Stimulated activated memory B cell treated with anti-CD40 and anti-IgM and Interleukin-4, amounts not matched to agents 10 μg/mL and 1 μg/mL and 100 μg/mL, for 72 hours (primary cell): Measurements from ENCODE around the gene GSPT1.

Source experiments
- ATAC-seq: fragments of 150-1000 bp; cut with Tn5 transposase; 2 replicates; pipeline ENCODE4 v1.10.0; 2021
- H3K27ac Mint-ChIP-seq: one replicate; pipeline ENCODE4 v1.8.0; 2022; ENCODE audit warnings: mild to moderate bottlenecking, mixed read lengths
- H3K27me3 Mint-ChIP-seq: one replicate; pipeline ENCODE4 v1.8.0; 2022; ENCODE audit warnings: mixed read lengths
- H3K36me3 Mint-ChIP-seq: one replicate; pipeline ENCODE4 v1.8.0; 2022; ENCODE audit warnings: mixed read lengths
- H3K4me1 Mint-ChIP-seq: one replicate; pipeline ENCODE4 v1.8.0; 2022; ENCODE audit warnings: mixed read lengths
- H3K4me3 Mint-ChIP-seq: one replicate; pipeline ENCODE4 v1.8.0; 2022; ENCODE audit warnings: mild to moderate bottlenecking, moderate library complexity, mixed read lengths
- H3K9me3 Mint-ChIP-seq: one replicate; pipeline ENCODE4 v1.8.0; 2022; ENCODE audit warnings: mixed read lengths

Gene GSPT1

GRCh38 chr16:11886881-11887280 is 28.9 kb downstream of the GSPT1 start:
- Mint-ChIP-seq H3K4me3 (no peak overlapping the region), H3K4me1 (no peaks in the 10 kb centered on the region), H3K27me3 (no peaks in the 10 kb centered on the region), H3K9me3 (no peaks in the 10 kb centered on the region), H3K36me3 (peaks cover 15% of the 10 kb centered on the region), H3K27ac (no peak overlapping the region)
- no peak for ATAC-seq

- no peaks in the 10 kb centered on the region for H3K27me3 Mint-ChIP-seq
- no peak overlapping the region for H3K27ac Mint-ChIP-seq
- no peak for ATAC-seq
- no peak overlapping the region for H3K4me3 Mint-ChIP-seq
- H3K9me3 Mint-ChIP-seq, result no peaks in the 10 kb centered on the region
- H3K4me1 Mint-ChIP-seq, result no peaks in the 10 kb centered on the region
- H3K36me3 Mint-ChIP-seq, result peaks cover 37% of the 10 kb centered on the region
These were observed 31.7 kb downstream of the GSPT1 start for GRCh38 chr16:11884035-11884434.

GRCh38 chr16:11880007-11880406 is 35.7 kb downstream of the GSPT1 start:
- H3K36me3 Mint-ChIP-seq, result peaks cover 36% of the 10 kb centered on the region
- H3K4me1 Mint-ChIP-seq, result no peaks in the 10 kb centered on the region
- no peak overlapping the region for H3K27ac Mint-ChIP-seq
- ATAC-seq, result no peak
- H3K9me3 Mint-ChIP-seq, result no peaks in the 10 kb centered on the region
- no peak overlapping the region for H3K4me3 Mint-ChIP-seq
- no peaks in the 10 kb centered on the region for H3K27me3 Mint-ChIP-seq

GRCh38 chr16:11877374-11877773 is 38.4 kb downstream of the GSPT1 start:
- Mint-ChIP-seq H3K4me1 (no peaks in the 10 kb centered on the region), H3K9me3 (no peaks in the 10 kb centered on the region), H3K36me3 (peaks cover 46% of the 10 kb centered on the region), H3K27me3 (no peaks in the 10 kb centered on the region), H3K4me3 (no peak overlapping the region), H3K27ac (no peak overlapping the region)
- no peak for ATAC-seq

GRCh38 chr16:11876306-11876705 is 39.5 kb downstream of the GSPT1 start:
- Mint-ChIP-seq H3K36me3 (peaks cover 41% of the 10 kb centered on the region), H3K4me1 (no peaks in the 10 kb centered on the region), H3K27me3 (no peaks in the 10 kb centered on the region), H3K9me3 (no peaks in the 10 kb centered on the region), H3K27ac (no peak overlapping the region), H3K4me3 (no peak overlapping the region)
- ATAC-seq, result no peak

- no peaks in the 10 kb centered on the region for H3K27me3 Mint-ChIP-seq
- no peak overlapping the region for H3K27ac Mint-ChIP-seq
- H3K36me3 Mint-ChIP-seq, result peaks cover 35% of the 10 kb centered on the region
- H3K4me1 Mint-ChIP-seq, result no peaks in the 10 kb centered on the region
- H3K9me3 Mint-ChIP-seq, result no peaks in the 10 kb centered on the region
- no peak for ATAC-seq
- H3K4me3 Mint-ChIP-seq, result no peak overlapping the region
These were observed 40.0 kb downstream of the GSPT1 start for GRCh38 chr16:11875721-11876120.

GRCh38 chr16:11871193-11871592 is 44.6 kb downstream of the GSPT1 start:
- Mint-ChIP-seq H3K27me3 (no peaks in the 10 kb centered on the region), H3K36me3 (peaks cover 20% of the 10 kb centered on the region), H3K27ac (no peak overlapping the region), H3K4me1 (no peaks in the 10 kb centered on the region), H3K4me3 (no peak overlapping the region), H3K9me3 (no peaks in the 10 kb centered on the region)
- no peak for ATAC-seq

GRCh38 chr16:11870399-11870798 is 45.4 kb downstream of the GSPT1 start:
- Mint-ChIP-seq H3K27me3 (no peaks in the 10 kb centered on the region), H3K36me3 (peaks cover 14% of the 10 kb centered on the region), H3K4me1 (peaks cover 4% of the 10 kb centered on the region), H3K27ac (no peak overlapping the region), H3K9me3 (no peaks in the 10 kb centered on the region), H3K4me3 (no peak overlapping the region)
- ATAC-seq, result no peak

GRCh38 chr16:11869353-11870228 is 46.2 kb downstream of the GSPT1 start:
- H3K4me1 Mint-ChIP-seq, result peaks cover 12% of the 10 kb centered on the region
- no peaks in the 10 kb centered on the region for H3K9me3 Mint-ChIP-seq
- H3K36me3 Mint-ChIP-seq, result peaks cover 6% of the 10 kb centered on the region
- no peaks in the 10 kb centered on the region for H3K27me3 Mint-ChIP-seq
- H3K4me3 Mint-ChIP-seq, result no peak overlapping the region
- no peak for ATAC-seq
- no peak overlapping the region for H3K27ac Mint-ChIP-seq

- H3K4me3 Mint-ChIP-seq, result no peak overlapping the region
- no peak for ATAC-seq
- peaks cover 6% of the 10 kb centered on the region for H3K36me3 Mint-ChIP-seq
- no peaks in the 10 kb centered on the region for H3K27me3 Mint-ChIP-seq
- H3K27ac Mint-ChIP-seq, result no peak overlapping the region
- no peaks in the 10 kb centered on the region for H3K9me3 Mint-ChIP-seq
- peaks cover 20% of the 10 kb centered on the region for H3K4me1 Mint-ChIP-seq
These were observed 47.3 kb downstream of the GSPT1 start for GRCh38 chr16:11868412-11868980.

- Mint-ChIP-seq H3K4me1 (peaks cover 35% of the 10 kb centered on the region), H3K9me3 (no peaks in the 10 kb centered on the region), H3K4me3 (no peak overlapping the region), H3K27ac (no peak overlapping the region), H3K27me3 (no peaks in the 10 kb centered on the region), H3K36me3 (peaks cover 14% of the 10 kb centered on the region)
- no peak for ATAC-seq
These were observed 53.3 kb downstream of the GSPT1 start for GRCh38 chr16:11862489-11862888.

- H3K36me3 Mint-ChIP-seq, result peaks cover 41% of the 10 kb centered on the region
These were observed 58.6 kb downstream of the GSPT1 start for GRCh38 chr16:11857161-11857560.

GRCh38 chr16:11852092-11852809 is 63.5 kb downstream of the GSPT1 start:
- Mint-ChIP-seq H3K36me3 (peaks cover 31% of the 10 kb centered on the region), H3K9me3 (no peaks in the 10 kb centered on the region), H3K4me3 (peak overlapping the region; percentile 96), H3K27ac (peak overlapping the region; percentile 95), H3K27me3 (no peaks in the 10 kb centered on the region), H3K4me1 (peaks cover 54% of the 10 kb centered on the region)
- no peak for ATAC-seq

More at GRCh38 chr16:11857161-11857560, 58.6 kb downstream of the GSPT1 start:
- Mint-ChIP-seq H3K27ac (no peak overlapping the region), H3K27me3 (no peaks in the 10 kb centered on the region), H3K9me3 (no peaks in the 10 kb centered on the region), H3K4me1 (peaks cover 42% of the 10 kb centered on the region), H3K4me3 (no peak overlapping the region)
- no peak for ATAC-seq

- peaks cover 27% of the 10 kb centered on the region for H3K36me3 Mint-ChIP-seq
- H3K4me1 Mint-ChIP-seq, result peaks cover 52% of the 10 kb centered on the region
- H3K9me3 Mint-ChIP-seq, result no peaks in the 10 kb centered on the region
- ATAC-seq, result peak; percentile 96
- H3K27me3 Mint-ChIP-seq, result no peaks in the 10 kb centered on the region
- peak within 1 kb of the TSS; percentile 95 for H3K27ac Mint-ChIP-seq
- H3K4me3 Mint-ChIP-seq, result peak within 1 kb of the TSS; percentile 96
These were observed 64.3 kb downstream of the GSPT1 start, which contains the start of gene RSL1D1 for GRCh38 chr16:11851294-11852091. RSL1D1 (minus strand) TSS chr16:11851542; CDS start chr16:11851512, 30 bp downstream.

- ATAC-seq, result no peak
- no peak overlapping the region for H3K4me3 Mint-ChIP-seq
- H3K9me3 Mint-ChIP-seq, result no peaks in the 10 kb centered on the region
- no peaks in the 10 kb centered on the region for H3K27me3 Mint-ChIP-seq
- H3K27ac Mint-ChIP-seq, result no peak overlapping the region
- peaks cover 27% of the 10 kb centered on the region for H3K36me3 Mint-ChIP-seq
- peaks cover 31% of the 10 kb centered on the region for H3K4me1 Mint-ChIP-seq
These were observed 66.9 kb downstream of the GSPT1 start for GRCh38 chr16:11848842-11849241.
